Esophagus squamous epithelium (tissue), 4 donors: ENCODE data around the gene TPRG1.

ENCODE experiments used
- CTCF ChIP-seq, 6 experiments: fragments of 450-650 bp in 4 of 6; fragments of 200-600 bp in 2 of 6; sonication (generic) in 2 of 6; IDR thresholded peaks; one replicate each; pipeline ENCODE4 v1.5.1; 2016 to 2019; ENCODE audit warnings: antibody characterized with exemption in 6 of 6, mild to moderate bottlenecking in 4 of 6, moderate library complexity in 4 of 6
- POLR2A ChIP-seq, 4 donors: fragments of 450-650 bp; IDR thresholded peaks; one replicate each; pipeline ENCODE4 v1.6.1; 2017; ENCODE audit warnings: antibody characterized with exemption in 4 of 4, mild to moderate bottlenecking in 4 of 4, moderate library complexity in 3 of 4

GRCh38 chr3:189167027-189167766 is 4.6 kb upstream of the TPRG1 start:
- TF ChIP-seq CTCF (IDR thresholded peaks at IDR 0.05) (no peak), POLR2A (IDR thresholded peaks at IDR 0.05) (no peak)
